IMR-90 (cell line): ENCODE data around the gene TAF3. TPM values are rescaled to one million over a fixed set of nuclear protein-coding genes. Genes with fewer than 3 reads are reported as not detected.
A peak's percentile ranks its signal among the peaks of the same experiment; 100 is the strongest.

Experiments used
- ATAC-seq: fragments of 200-7000 bp; cut with Tn5 transposase; 2 replicates; pipeline ENCODE4 v1.9.1; 2020; ENCODE audit warnings: low read depth, mild to moderate bottlenecking, moderate library complexity
- BruUV-seq: library from RNA; stranded (reverse); fragments of 400-500 nt; replicated peaks from 2 replicates; lab custom pipeline; 2021; lab: Mats Ljungman, UMichigan
- CTCF ChIA-PET: fragments of 300-600 bp; formaldehyde crosslinking; extraction: SDS; loops from one replicate; lab custom pipeline; 2021; ENCODE audit warnings: antibody characterized with exemption; lab: Yijun Ruan, JAX
- POLR2A ChIA-PET: fragments of 300-600 bp; sonication (Branson Sonifier 250); formaldehyde crosslinking; loops from one replicate; lab custom pipeline; 2022; ENCODE audit warnings: antibody characterized with exemption; ENCODE audit not compliant: unreplicated experiment; lab: Charles Lee
- DNase-seq: peaks from one replicate; pipeline ENCODE4 v3.0.0; 2013
- H2AFZ ChIP-seq: replicated peaks from 2 replicates; pipeline ENCODE3; 2013; ENCODE audit warnings: low read length, mild to moderate bottlenecking; ENCODE audit not compliant: poor library complexity
- H2AK5ac ChIP-seq: 2 replicates; pipeline ENCODE4 v1.6.1; 2013; ENCODE audit warnings: low read depth, low read length, inconsistent platforms
- H2AK9ac ChIP-seq: replicated peaks from 2 replicates; pipeline ENCODE3; 2013; ENCODE audit warnings: mild to moderate bottlenecking, low read depth, low read length, moderate library complexity; ENCODE audit not compliant: poor library complexity
- H2BK120ac ChIP-seq: 2 replicates; pipeline ENCODE4 v1.6.1; 2013; ENCODE audit warnings: low read depth, low read length, inconsistent platforms
- H2BK15ac ChIP-seq: 3 replicates; pipeline ENCODE4 v1.6.1; 2013; ENCODE audit warnings: low read depth, low read length, inconsistent platforms
- H2BK20ac ChIP-seq: 2 replicates; pipeline ENCODE4 v1.6.1; 2013; ENCODE audit warnings: low read depth, mild to moderate bottlenecking, inconsistent platforms, low read length, moderate library complexity
- H2BK5ac ChIP-seq: 2 replicates; pipeline ENCODE4 v1.6.1; 2013; ENCODE audit warnings: mild to moderate bottlenecking, low read depth, low read length, inconsistent platforms; ENCODE audit not compliant: poor library complexity, severe bottlenecking
- H3K14ac ChIP-seq: replicated peaks from 2 replicates; pipeline ENCODE4 v1.6.1; 2013; ENCODE audit warnings: low read depth, low read length, inconsistent platforms
- H3K18ac ChIP-seq: 2 replicates; pipeline ENCODE4 v1.6.1; 2013; ENCODE audit warnings: low read depth, low read length, control low read depth
- H3K23ac ChIP-seq: 2 replicates; pipeline ENCODE4 v1.6.1; 2013; ENCODE audit warnings: low read depth, low read length, inconsistent platforms
- H3K27ac ChIP-seq: 2 replicates; pipeline ENCODE4 v1.5.1; 2013; ENCODE audit warnings: mild to moderate bottlenecking, control low read depth, low read length; ENCODE audit not compliant: insufficient read depth
- H3K27me3 ChIP-seq: 2 replicates; pipeline ENCODE4 v1.6.1; 2013; ENCODE audit warnings: low read length; ENCODE audit not compliant: control insufficient read depth, insufficient read depth
- H3K36me3 ChIP-seq: 2 replicates; pipeline ENCODE4 v1.6.1; 2013; ENCODE audit warnings: low read length, mixed read lengths; ENCODE audit not compliant: control insufficient read depth, insufficient read depth
- H3K4ac ChIP-seq: 2 replicates; pipeline ENCODE4 v1.6.1; 2013; ENCODE audit warnings: low read depth, low read length, inconsistent platforms
- H3K4me1 ChIP-seq: 2 replicates; pipeline ENCODE4 v1.6.1; 2013; ENCODE audit warnings: low read length, mixed read lengths; ENCODE audit not compliant: control insufficient read depth, insufficient read depth
- H3K4me2 ChIP-seq: 2 replicates; pipeline ENCODE4 v1.6.1; 2013; ENCODE audit warnings: low read depth, mild to moderate bottlenecking, control low read depth, low read length, moderate library complexity
- H3K4me3 ChIP-seq: 2 replicates; pipeline ENCODE4 v1.5.1; 2013; ENCODE audit warnings: low read depth, mild to moderate bottlenecking, control low read depth, low read length, moderate library complexity; ENCODE audit not compliant: insufficient read depth
- H3K56ac ChIP-seq: 2 replicates; pipeline ENCODE4 v1.6.1; 2013; ENCODE audit warnings: low read length, inconsistent platforms; ENCODE audit not compliant: insufficient read depth; ENCODE audit errors: extremely low read depth
- H3K79me1 ChIP-seq, 2 experiments: 2 replicates each; pipeline ENCODE4 v1.6.1; 2013; ENCODE audit warnings: low read length in 2 of 2, inconsistent platforms in 1 of 2, low read depth in 1 of 2
- H3K9ac ChIP-seq: 2 replicates; pipeline ENCODE4 v1.6.1; 2013; ENCODE audit warnings: low read depth, low read length, control low read depth
- H3K9me1 ChIP-seq: 2 replicates; pipeline ENCODE4 v1.6.1; 2013; ENCODE audit warnings: low read length, inconsistent platforms; ENCODE audit not compliant: insufficient read depth
- H3K9me3 ChIP-seq: 2 replicates; pipeline ENCODE4 v1.6.1; 2013; ENCODE audit warnings: low read length; ENCODE audit not compliant: control insufficient read depth, insufficient read depth
- H4K20me1 ChIP-seq: 2 replicates; pipeline ENCODE4 v1.6.1; 2013; ENCODE audit warnings: low read length, inconsistent platforms; ENCODE audit not compliant: insufficient read depth
- H4K5ac ChIP-seq: 2 replicates; pipeline ENCODE4 v1.6.1; 2013; ENCODE audit warnings: mild to moderate bottlenecking, low read depth, low read length, control low read depth
- H4K8ac ChIP-seq, 2 experiments: 2 replicates each; pipeline ENCODE4 v1.6.1; 2013; ENCODE audit warnings: low read depth in 2 of 2, low read length in 2 of 2, control low read depth in 1 of 2, inconsistent platforms in 1 of 2
- H4K91ac ChIP-seq: 2 replicates; pipeline ENCODE4 v1.6.1; 2013; ENCODE audit warnings: low read depth, low read length, inconsistent platforms; ENCODE audit not compliant: insufficient read depth
- BHLHE40 ChIP-seq: fragments of 150-350 bp; IDR thresholded peaks from 2 replicates; pipeline ENCODE4 v1.6.1; 2016; ENCODE audit warnings: mild to moderate bottlenecking, low read depth, low read length
- CEBPB ChIP-seq: IDR thresholded peaks from 2 replicates; pipeline ENCODE4 v1.6.1; 2012; ENCODE audit warnings: low read depth, low read length, improper control_type of control experiment
- CHD1 ChIP-seq: IDR thresholded peaks from 2 replicates; pipeline ENCODE4 v1.6.1; 2012; ENCODE audit warnings: low read depth, low read length, improper control_type of control experiment
- FOS ChIP-seq: fragments of 150-350 bp; IDR thresholded peaks from 2 replicates; pipeline ENCODE4 v1.6.1; 2016; ENCODE audit warnings: low read depth, low read length
- NFE2L2 ChIP-seq: fragments of 150-350 bp; IDR thresholded peaks from 2 replicates; pipeline ENCODE4 v1.6.1; 2016; ENCODE audit warnings: low read depth, mild to moderate bottlenecking, low read length
- RCOR1 ChIP-seq: IDR thresholded peaks from 2 replicates; pipeline ENCODE4 v1.6.1; 2012; ENCODE audit warnings: mild to moderate bottlenecking, low read length, improper control_type of control experiment; ENCODE audit not compliant: insufficient replicate concordance
- RFX5 ChIP-seq: IDR thresholded peaks from 2 replicates; pipeline ENCODE4 v1.8.0; 2012; ENCODE audit warnings: low read depth, mild to moderate bottlenecking, low read length, moderate library complexity
- USF2 ChIP-seq: fragments of 150-350 bp; IDR thresholded peaks from 2 replicates; pipeline ENCODE4 v1.6.1; 2017; ENCODE audit warnings: mild to moderate bottlenecking, antibody characterized with exemption, low read length, low read depth
- WGBS, 2 experiments: methylation state at CpG; one replicate each; pipeline versions ENCODE4 v1.1.5 to v1.1.7; 2013; ENCODE audit warnings: missing lambda C conversion rate in 2 of 2; ENCODE audit not compliant: insufficient read length in 1 of 2; ENCODE audit errors: extremely low coverage in 2 of 2; 5-methylcytosine and 5-hydroxymethylcytosine counted together
- dilution Hi-C: fragments of 300-500 bp; cut with HindIII; formaldehyde crosslinking; loops from one replicate; pipeline ENCODE4 v1.14.3; 2018; ENCODE audit warnings: low sequenced_read_pairs; ENCODE audit not compliant: unreplicated experiment
- in situ Hi-C: fragments of 300-500 bp; cut with MboI; formaldehyde crosslinking; loops from 3 replicates; pipeline ENCODE4 v1.14.3; 2019; ENCODE audit warnings: low sequenced_read_pairs, inconsistent platforms, mixed read lengths
- intact Hi-C: fragments of 100-400 bp; cut with micrococcal nuclease; formaldehyde crosslinking; loops from 2 replicates; pipeline ENCODE4 v1.10.0; 2022
- polyA plus RNA-seq, 3 experiments: library from polyadenylated mRNA; depleted of rRNA; stranded (reverse); fragments of >200 nt; gene quantifications; 2 replicates each; pipeline ENCODE4 v1.2.3, GENCODE V29; 2012; ENCODE audit warnings: low replicate concordance in 1 of 3
- total RNA-seq: library from RNA; depleted of rRNA; stranded (reverse); fragments of >200 nt; gene quantifications from 2 replicates; pipeline ENCODE4 v1.2.3, GENCODE V29; 2012

Gene TAF3
- total and polyA plus RNA-seq, 2 of the 4 experiments (the other 2 are of a cell fraction): 1.4 to 2.3 TPM

GRCh38 chr10:7786430-7786829 is 31.9 kb upstream of the TAF3 start:
- Histone ChIP-seq H3K4ac (no peak overlapping the region), H4K91ac (no peak overlapping the region), H3K4me1 (no peaks in the 10 kb centered on the region), H3K23ac (no peak overlapping the region), H3K4me2 (peak overlapping the region; percentile 98), H3K9ac (no peak overlapping the region), H4K5ac (no peak overlapping the region), H2AFZ (no peak overlapping the region), H3K79me1 (peaks cover under 1 to 39% of the 10 kb centered on the region in 2 experiments; a peak in 3 of 4 replicates), H3K56ac (no peak overlapping the region), H3K14ac (no peak overlapping the region), H4K20me1 (peaks cover 41% of the 10 kb centered on the region), H2AK9ac (no peak overlapping the region), H4K8ac (no peak overlapping the region), H2BK15ac (no peak overlapping the region), H3K27me3 (no peaks in the 10 kb centered on the region), H3K18ac (no peak overlapping the region), H2AK5ac (no peak overlapping the region), H2BK20ac (no peak overlapping the region), H2BK120ac (no peak overlapping the region), H3K4me3 (no peak overlapping the region), H3K9me3 (no peaks in the 10 kb centered on the region), H3K36me3 (peaks cover 1% of the 10 kb centered on the region), H3K27ac (no peak overlapping the region), H3K9me1 (0 out of 2 replicates have a peak, but pooled peaks cover 4% of the 10 kb centered on the region), H2BK5ac (no peak overlapping the region)
- no peak for ATAC-seq
- DNase-seq: no peak
- ChIA-PET POLR2A (no interaction called here), CTCF (no interaction called here)
- TF ChIP-seq FOS: no peak
- no peak for TF ChIP-seq USF2
- TF ChIP-seq RFX5: no peak
- no peak for TF ChIP-seq BHLHE40
- no peak for TF ChIP-seq RCOR1
- no peak for TF ChIP-seq CEBPB
- no peak for TF ChIP-seq NFE2L2
- TF ChIP-seq CHD1: no peak
- dilution Hi-C loops: no loop called here
- in situ Hi-C loops: loop anchor here (25.0 kb wide), 1 partner anchor 1049 kb away; no protein-coding TSS in a partner anchor
- intact Hi-C loops: no loop called here
- BruUV-seq: no TSS peak
- no CpG with 5 or more reads among the region's 3 CpGs for WGBS, 2 experiments
